SHP77 (cell line): ENCODE data around the gene ATRIP.
A peak's percentile ranks its signal among the peaks of the same experiment; 100 is the strongest.

Experiments
- DNase-seq, 2 experiments: peaks; one replicate each; lab custom pipeline; 2025; lab: John Stamatoyannopoulos, UW

The ATRIP gene

GRCh38 chr3:48423883-48424695 lies 22.4 kb upstream of the ATRIP start:
- no peak for DNase-seq

- no peak for DNase-seq
These were observed 21.2 kb upstream of the ATRIP start for GRCh38 chr3:48425281-48425812.

GRCh38 chr3:48426401-48426909 lies 20.1 kb upstream of the ATRIP start:
- DNase-seq = no peak

- no peak for DNase-seq
These were observed 19.4 kb upstream of the ATRIP start for GRCh38 chr3:48426944-48427629.

GRCh38 chr3:48427630-48427962 lies 18.9 kb upstream of the ATRIP start:
- DNase-seq = no peak

GRCh38 chr3:48428088-48428571 lies 18.4 kb upstream of the ATRIP start:
- DNase-seq = no peak

- no peak for DNase-seq
These were observed 17.8 kb upstream of the ATRIP start for GRCh38 chr3:48428572-48429316.

GRCh38 chr3:48429317-48429959 lies 17.1 kb upstream of the ATRIP start:
- DNase-seq = peak; percentile 38 to 75

- peak; percentile 55 to 74 for DNase-seq
These were observed 16.4 kb upstream of the ATRIP start, which contains the start of gene PLXNB1 for GRCh38 chr3:48429960-48430707. Gene PLXNB1, minus strand, starts transcription at chr3:48430086. Its CDS starts 5,475 bp downstream, at chr3:48424611.

GRCh38 chr3:48430708-48431101 lies 15.8 kb upstream of the ATRIP start:
- DNase-seq = no peak

GRCh38 chr3:48431224-48432029 lies 15.1 kb upstream of the ATRIP start:
- no peak for DNase-seq

GRCh38 chr3:48432411-48433371 lies 13.8 kb upstream of the ATRIP start:
- DNase-seq = no peak

GRCh38 chr3:48433472-48434118 lies 12.9 kb upstream of the ATRIP start:
- no peak for DNase-seq

- DNase-seq = no peak
These were observed 11.8 kb upstream of the ATRIP start for GRCh38 chr3:48434591-48435222.

GRCh38 chr3:48435223-48435595 lies 11.3 kb upstream of the ATRIP start:
- no peak for DNase-seq

GRCh38 chr3:48435774-48436476 lies 10.6 kb upstream of the ATRIP start:
- DNase-seq = peak; percentile 76

- DNase-seq = no peak
These were observed 10.1 kb upstream of the ATRIP start for GRCh38 chr3:48436477-48436787.
